OCI-LY1 (cell line): Measurements from ENCODE around the gene PEX10.

ENCODE experiments used
- H2AFZ ChIP-seq: fragments of 200-600 bp; sonication (generic), shearing (Covaris generic); 2 replicates; pipeline ENCODE4 v1.6.0; 2014; ENCODE audit warnings: antibody characterized with exemption, mild to moderate bottlenecking, low read length
- H3F3A ChIP-seq: fragments of 200-600 bp; sonication (generic), shearing (Covaris generic); 2 replicates; pipeline ENCODE4 v1.6.0; 2014; ENCODE audit warnings: mild to moderate bottlenecking, antibody characterized with exemption, low read length, moderate library complexity; ENCODE audit not compliant: insufficient read depth
- H3K27ac ChIP-seq: fragments of 200-600 bp; sonication (generic); 2 replicates; pipeline ENCODE4 v1.5.1; 2014; ENCODE audit warnings: low read length, mixed run types, mild to moderate bottlenecking, low read depth; ENCODE audit not compliant: poor library complexity, severe bottlenecking
- H3K27me3 ChIP-seq: fragments of 200-600 bp; sonication (generic); 2 replicates; pipeline ENCODE4 v1.6.0; 2014; ENCODE audit warnings: antibody characterized with exemption, mild to moderate bottlenecking, low read length, moderate library complexity; ENCODE audit not compliant: insufficient read depth
- H3K36me3 ChIP-seq: fragments of 200-600 bp; sonication (generic); 2 replicates; pipeline ENCODE4 v1.6.1; 2014; ENCODE audit warnings: mild to moderate bottlenecking, antibody characterized with exemption, low read length, moderate library complexity, mixed read lengths; ENCODE audit not compliant: insufficient read depth
- H3K4me1 ChIP-seq: fragments of 200-600 bp; sonication (generic); 2 replicates; pipeline ENCODE4 v1.5.1; 2014; ENCODE audit warnings: mild to moderate bottlenecking, low read length, moderate library complexity; ENCODE audit not compliant: insufficient read depth, severe bottlenecking
- H3K4me2 ChIP-seq: fragments of 200-600 bp; sonication (generic), shearing (Covaris generic); 2 replicates; pipeline ENCODE4 v1.6.1; 2014; ENCODE audit warnings: low read length
- H3K4me3 ChIP-seq: fragments of 200-600 bp; sonication (generic); 2 replicates; pipeline ENCODE4 v1.5.1; 2014; ENCODE audit warnings: low read length, low read depth, mild to moderate bottlenecking, mixed read lengths; ENCODE audit not compliant: poor library complexity, severe bottlenecking
- H3K79me2 ChIP-seq: fragments of 200-600 bp; shearing (Covaris generic); 2 replicates; pipeline ENCODE4 v1.6.1; 2016; ENCODE audit warnings: mixed run types, low read length, mixed read lengths; ENCODE audit not compliant: insufficient read depth
- H3K9ac ChIP-seq: fragments of 200-600 bp; sonication (generic), shearing (Covaris generic); 2 replicates; pipeline ENCODE4 v1.6.1; 2014; ENCODE audit warnings: mild to moderate bottlenecking, low read length, mixed read lengths
- H3K9me2 ChIP-seq: fragments of 200-600 bp; sonication (generic), shearing (Covaris generic); 2 replicates; pipeline ENCODE4 v1.6.1; 2014; ENCODE audit warnings: low read depth, mild to moderate bottlenecking, low read length, mixed read lengths
- H3K9me3 ChIP-seq: fragments of 200-600 bp; shearing (Covaris generic); 2 replicates; pipeline ENCODE4 v1.6.1; 2014; ENCODE audit warnings: low read length, mixed read lengths
- H4K20me1 ChIP-seq: fragments of 200-600 bp; sonication (generic), shearing (Covaris generic); 2 replicates; pipeline ENCODE4 v1.6.0; 2016; ENCODE audit warnings: mild to moderate bottlenecking, low read length; ENCODE audit not compliant: insufficient read depth
- EZH2 ChIP-seq: fragments of 200-600 bp; sonication (generic), shearing (Covaris generic); IDR thresholded peaks from 2 replicates; pipeline ENCODE4 v1.8.0; 2017; ENCODE audit warnings: borderline replicate concordance, mixed run types, mild to moderate bottlenecking, antibody characterized with exemption, low read length, moderate library complexity, mixed read lengths
- TF ChIP-seq, protein P1 (sequence below): fragments of 200-600 bp; sonication (generic), shearing (Covaris generic); IDR thresholded peaks from 2 replicates; pipeline ENCODE4 v1.5.1; 2017; ENCODE audit warnings: mild to moderate bottlenecking, antibody characterized with exemption, low read length, moderate library complexity, mixed read lengths

Gene PEX10

DNA sequence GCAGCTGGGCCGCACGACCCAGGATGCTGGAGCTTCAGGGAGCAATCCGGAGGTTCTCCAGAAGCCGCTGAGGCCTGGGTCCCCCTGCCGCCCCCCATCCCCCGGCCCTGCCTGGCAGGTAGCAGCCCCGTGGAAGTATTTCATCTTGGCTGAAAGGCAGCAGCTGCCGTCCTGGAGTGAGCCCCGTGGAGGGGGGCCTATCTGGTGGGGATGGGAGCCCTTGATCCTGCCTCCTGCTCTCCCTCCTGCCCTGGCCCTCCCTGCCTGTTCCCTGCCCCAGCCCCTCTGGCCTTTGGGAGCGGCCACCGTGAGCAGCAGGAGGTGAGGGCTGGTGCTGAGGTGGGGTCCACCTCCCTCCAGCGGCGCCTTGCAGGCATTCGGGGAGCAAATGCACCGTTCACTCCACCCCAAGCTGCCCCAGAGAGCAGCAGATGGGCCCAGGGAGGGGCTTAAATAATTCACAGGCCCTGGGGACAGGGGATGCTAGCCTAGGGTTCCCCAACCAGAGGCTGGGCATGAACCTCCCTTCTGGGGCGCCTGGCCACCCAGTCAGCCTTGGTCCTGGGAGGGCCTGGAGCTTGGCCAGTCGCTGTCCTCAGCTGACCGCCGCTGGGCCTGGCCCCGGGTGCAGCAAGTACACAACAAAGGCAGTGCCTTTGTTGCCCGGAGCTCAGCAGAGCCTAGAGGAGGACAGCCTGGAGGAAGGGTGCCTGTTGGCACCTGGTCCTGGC lies 40.0 kb upstream of the PEX10 start:
- Histone ChIP-seq H3K27me3 (no peaks in the 10 kb centered on the region), H3F3A (no peaks in the 10 kb centered on the region), H3K4me1 (no peaks in the 10 kb centered on the region), H4K20me1 (no peaks in the 10 kb centered on the region), H3K27ac (no peak overlapping the region), H3K79me2 (no peaks in the 10 kb centered on the region), H3K9me2 (no peaks in the 10 kb centered on the region), H3K4me3 (no peak overlapping the region), H3K9ac (no peak overlapping the region), H3K4me2 (no peak overlapping the region), H2AFZ (no peak overlapping the region), H3K36me3 (no peaks in the 10 kb centered on the region), H3K9me3 (no peaks in the 10 kb centered on the region)
- TF ChIP-seq EZH2 = no peak
- TF ChIP-seq, protein P1, sequence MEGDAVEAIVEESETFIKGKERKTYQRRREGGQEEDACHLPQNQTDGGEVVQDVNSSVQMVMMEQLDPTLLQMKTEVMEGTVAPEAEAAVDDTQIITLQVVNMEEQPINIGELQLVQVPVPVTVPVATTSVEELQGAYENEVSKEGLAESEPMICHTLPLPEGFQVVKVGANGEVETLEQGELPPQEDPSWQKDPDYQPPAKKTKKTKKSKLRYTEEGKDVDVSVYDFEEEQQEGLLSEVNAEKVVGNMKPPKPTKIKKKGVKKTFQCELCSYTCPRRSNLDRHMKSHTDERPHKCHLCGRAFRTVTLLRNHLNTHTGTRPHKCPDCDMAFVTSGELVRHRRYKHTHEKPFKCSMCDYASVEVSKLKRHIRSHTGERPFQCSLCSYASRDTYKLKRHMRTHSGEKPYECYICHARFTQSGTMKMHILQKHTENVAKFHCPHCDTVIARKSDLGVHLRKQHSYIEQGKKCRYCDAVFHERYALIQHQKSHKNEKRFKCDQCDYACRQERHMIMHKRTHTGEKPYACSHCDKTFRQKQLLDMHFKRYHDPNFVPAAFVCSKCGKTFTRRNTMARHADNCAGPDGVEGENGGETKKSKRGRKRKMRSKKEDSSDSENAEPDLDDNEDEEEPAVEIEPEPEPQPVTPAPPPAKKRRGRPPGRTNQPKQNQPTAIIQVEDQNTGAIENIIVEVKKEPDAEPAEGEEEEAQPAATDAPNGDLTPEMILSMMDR = no peak

DNA sequence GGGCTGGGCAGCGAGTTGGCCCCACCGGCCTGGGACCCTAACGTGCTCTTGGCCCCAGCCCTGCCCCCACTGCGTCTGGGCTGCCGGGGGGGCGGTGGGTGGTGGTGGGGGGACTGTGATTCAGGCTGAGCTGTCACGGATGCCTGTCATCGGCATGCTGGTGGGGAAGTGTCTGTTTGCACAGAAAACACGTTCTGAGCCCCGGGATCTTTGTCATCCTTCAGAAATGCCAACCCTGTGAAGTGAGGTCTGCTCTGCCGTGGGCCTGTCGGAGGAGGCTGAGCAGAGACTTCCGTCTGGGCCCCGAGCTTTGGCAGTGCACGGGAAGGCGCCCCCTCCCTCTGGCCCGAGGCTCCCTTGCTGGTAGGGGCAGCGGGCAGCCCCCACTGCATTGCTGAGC lies 39.4 kb upstream of the PEX10 start:
- no peaks in the 10 kb centered on the region for H3K79me2 ChIP-seq
- H4K20me1 ChIP-seq = no peaks in the 10 kb centered on the region
- TF ChIP-seq, protein P1 = no peak
- TF ChIP-seq EZH2 = no peak
- H3K4me2 ChIP-seq = no peak overlapping the region
- H3K4me1 ChIP-seq = no peaks in the 10 kb centered on the region
- H3K9ac ChIP-seq = no peak overlapping the region
- no peaks in the 10 kb centered on the region for H3K9me3 ChIP-seq
- H3K9me2 ChIP-seq = no peaks in the 10 kb centered on the region
- no peaks in the 10 kb centered on the region for H3K36me3 ChIP-seq
- H2AFZ ChIP-seq = no peak overlapping the region
- no peaks in the 10 kb centered on the region for H3K27me3 ChIP-seq
- no peak overlapping the region for H3K27ac ChIP-seq
- no peaks in the 10 kb centered on the region for H3F3A ChIP-seq
- H3K4me3 ChIP-seq = no peak overlapping the region

DNA sequence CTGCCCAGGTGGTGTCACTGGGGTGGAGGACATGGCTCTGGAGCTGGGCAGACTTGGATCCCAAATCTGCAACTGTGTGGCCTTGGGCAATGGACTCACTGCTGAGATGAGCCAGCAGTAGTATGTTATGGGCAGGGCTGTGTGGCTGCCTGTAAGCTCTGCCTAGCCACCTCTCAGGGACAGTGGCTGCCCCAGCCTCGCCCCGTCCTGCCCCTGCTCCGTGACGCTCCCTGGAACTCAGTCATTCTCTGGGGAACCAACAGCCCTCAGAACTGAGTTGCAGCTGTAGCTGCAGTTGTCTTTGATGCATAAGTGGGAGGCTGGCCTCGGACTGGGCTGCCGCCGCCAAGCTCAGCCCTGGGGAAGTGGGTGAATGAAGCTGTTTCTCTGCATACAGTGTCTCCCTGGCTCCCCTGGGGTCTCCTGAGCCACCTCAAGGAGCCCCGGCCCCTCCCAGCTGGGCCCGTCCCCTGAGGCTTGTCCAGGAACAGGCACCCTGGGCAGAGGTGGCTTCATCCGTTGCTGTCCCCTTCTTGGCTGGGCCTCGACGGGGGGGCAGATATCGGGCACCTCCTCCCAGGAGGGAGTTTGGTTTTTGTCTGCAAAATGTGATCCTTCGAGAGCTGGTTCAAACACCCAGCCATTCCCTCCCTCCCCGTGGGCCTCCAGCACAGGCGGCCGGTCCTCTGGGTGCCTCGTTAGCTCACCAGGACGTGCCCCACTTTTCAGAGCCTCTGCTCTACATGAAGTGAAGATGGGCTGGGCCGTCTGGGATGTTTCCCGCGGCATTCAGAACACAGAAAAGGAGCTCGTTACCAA lies 37.5 kb upstream of the PEX10 start:
- H3K27me3 ChIP-seq = no peaks in the 10 kb centered on the region
- no peak overlapping the region for H3K4me3 ChIP-seq
- TF ChIP-seq EZH2 = no peak
- TF ChIP-seq, protein P1 = no peak
- H3K9ac ChIP-seq = no peak overlapping the region
- H3K9me3 ChIP-seq = no peaks in the 10 kb centered on the region
- H3K4me1 ChIP-seq = no peaks in the 10 kb centered on the region
- H2AFZ ChIP-seq = no peak overlapping the region
- H4K20me1 ChIP-seq = no peaks in the 10 kb centered on the region
- no peaks in the 10 kb centered on the region for H3K9me2 ChIP-seq
- no peaks in the 10 kb centered on the region for H3K36me3 ChIP-seq
- H3K79me2 ChIP-seq = no peaks in the 10 kb centered on the region
- no peak overlapping the region for H3K4me2 ChIP-seq
- H3F3A ChIP-seq = no peaks in the 10 kb centered on the region
- no peak overlapping the region for H3K27ac ChIP-seq
